GM18861 (cell line): Measurements from ENCODE around the gene CCDC57.

ENCODE experiments used
- ATAC-seq: cut with Tn5 transposase; IDR thresholded peaks from one replicate; pipeline ENCODE4 v1.9.1; 2021; ENCODE audit not compliant: unreplicated experiment

The CCDC57 gene

GRCh38 chr17:82236142-82236971 is 23.7 kb upstream of the CCDC57 start:
- no peak for ATAC-seq

DNA sequence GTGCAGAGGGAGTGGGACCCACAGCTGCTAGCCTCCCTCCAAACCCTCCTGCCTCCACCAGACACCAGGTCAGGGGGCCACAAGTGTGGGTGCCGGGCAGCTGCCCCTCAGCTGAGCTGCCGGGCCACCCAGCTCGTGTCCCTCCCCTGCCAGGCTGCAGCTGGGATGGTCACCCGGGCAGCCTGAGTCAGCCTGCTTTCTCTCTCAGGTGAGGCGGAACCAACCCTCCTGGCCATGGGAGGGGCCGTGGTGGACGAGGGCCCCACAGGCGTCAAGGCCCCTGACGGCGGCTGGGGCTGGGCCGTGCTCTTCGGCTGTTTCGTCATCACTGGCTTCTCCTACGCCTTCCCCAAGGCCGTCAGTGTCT is 23.1 kb upstream of the CCDC57 start:
- no peak for ATAC-seq

- ATAC-seq: no peak
Observed at GRCh38 chr17:82235056-82235774, 22.6 kb upstream of the CCDC57 start.

DNA sequence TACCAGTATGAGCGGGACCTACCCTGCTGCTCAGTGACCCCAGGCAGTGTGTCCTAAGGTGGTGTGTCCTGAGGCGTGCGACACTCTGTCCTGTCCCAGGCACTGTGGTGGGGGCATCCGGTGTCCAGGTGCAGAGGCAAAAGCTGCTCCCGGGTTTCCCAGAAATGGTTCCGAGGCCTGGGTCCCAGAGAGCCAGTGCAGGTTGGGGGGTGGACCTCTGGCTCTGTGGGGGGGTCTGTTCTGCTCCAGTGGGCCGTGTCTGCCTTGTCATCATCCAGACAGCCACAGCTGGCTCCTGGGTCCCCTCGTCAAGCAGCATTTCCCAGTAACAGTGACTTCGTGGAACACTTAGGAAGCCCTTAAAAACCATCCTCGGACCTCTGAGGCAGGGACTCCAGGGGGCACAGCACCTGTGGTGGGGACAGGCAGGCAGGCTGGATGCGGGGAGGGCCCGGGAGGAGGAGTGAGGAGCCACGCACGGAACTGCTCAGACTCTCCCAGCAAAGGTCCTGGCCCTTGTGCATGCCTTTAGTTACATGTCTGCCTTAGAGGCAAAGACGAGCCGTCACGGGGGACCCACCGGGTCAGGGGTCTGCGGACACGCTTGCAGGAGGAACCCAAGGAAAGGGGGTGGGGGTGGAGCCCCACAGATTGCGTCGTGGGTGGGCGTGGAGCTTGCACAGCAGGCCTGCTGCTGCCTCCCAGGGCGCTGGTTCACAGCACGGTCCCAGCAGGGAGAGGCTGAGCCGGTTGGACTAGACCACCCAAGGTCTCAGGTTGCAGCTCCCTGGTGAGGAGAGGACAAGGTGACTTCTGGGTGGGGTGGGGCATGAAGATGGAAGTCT is 21.8 kb upstream of the CCDC57 start:
- ATAC-seq: no peak

- ATAC-seq: no peak
Observed at GRCh38 chr17:82232876-82233785, 20.5 kb upstream of the CCDC57 start.

DNA sequence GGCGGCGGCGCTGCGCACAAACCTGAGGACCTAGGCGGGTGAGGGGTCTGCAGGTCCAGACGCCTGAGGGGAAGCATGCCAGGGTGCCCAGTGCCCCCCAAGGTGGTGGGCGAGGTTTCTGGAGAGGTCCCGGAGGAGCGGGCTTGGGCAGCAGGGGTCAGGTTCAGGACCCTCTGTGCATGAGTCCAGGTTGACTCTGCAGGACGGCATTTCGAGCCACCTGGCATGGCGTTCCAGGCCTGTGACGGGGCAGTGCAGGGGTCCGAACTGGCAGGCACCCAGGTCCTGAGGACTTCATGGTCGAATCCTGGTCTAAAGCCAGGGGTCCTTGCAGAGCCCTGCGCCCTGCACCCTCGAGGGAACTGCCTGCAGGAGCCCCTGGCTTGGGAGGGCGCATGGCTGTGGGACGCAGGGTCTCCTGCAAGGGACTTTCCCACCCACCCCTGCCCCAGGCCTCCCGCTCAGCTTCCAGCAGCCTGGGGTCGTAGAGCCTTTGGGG is 19.7 kb upstream of the CCDC57 start:
- no peak for ATAC-seq

GRCh38 chr17:82231562-82232321 is 19.1 kb upstream of the CCDC57 start:
- no peak for ATAC-seq

DNA sequence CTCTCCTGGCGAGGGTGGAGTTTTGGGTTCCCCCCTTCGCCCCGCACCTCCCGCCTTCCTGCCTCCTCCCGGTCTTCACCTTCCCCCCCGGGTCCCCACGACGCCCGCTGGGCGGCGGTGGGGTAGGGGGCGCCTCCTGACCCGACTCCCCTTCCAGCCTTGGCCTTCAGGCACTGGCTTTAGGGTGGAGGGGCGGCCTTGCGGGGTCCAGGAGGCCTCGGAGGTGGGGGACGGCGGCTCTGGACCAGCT is 18.6 kb upstream of the CCDC57 start:
- ATAC-seq: no peak

DNA sequence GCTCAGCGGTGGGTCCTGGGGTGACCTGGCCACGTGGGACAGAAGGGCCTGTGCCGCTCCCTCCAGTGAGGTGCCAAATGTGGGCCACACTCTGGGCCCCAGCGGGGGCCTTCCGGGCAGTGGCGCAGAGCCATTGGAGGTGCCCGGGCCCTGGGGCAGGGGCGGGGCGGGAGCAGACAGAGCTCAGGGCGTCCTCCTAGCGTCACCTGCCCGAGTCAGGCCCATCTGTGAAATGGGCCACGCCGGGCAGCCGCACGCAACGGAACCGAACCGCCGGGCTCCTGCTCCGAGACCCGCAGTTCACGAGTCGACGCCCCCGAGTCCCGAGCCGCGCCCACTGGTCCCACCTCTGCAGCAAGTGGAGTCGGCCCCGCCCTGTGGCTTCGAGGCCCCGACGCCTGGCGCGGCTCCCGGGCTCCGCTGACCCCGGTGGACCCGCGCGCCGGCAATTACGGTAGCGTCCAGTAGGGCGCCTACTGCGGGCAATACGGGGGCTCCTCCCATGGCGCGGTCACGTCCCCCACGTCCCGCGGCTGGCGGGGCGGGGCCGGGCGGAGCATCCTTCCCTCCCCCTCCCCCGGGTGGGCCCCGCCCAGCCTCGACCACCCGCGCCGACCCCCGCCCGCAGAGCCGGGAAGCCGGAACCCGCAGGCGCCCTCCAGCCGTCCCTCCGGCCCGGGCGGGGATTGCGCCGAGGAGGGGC is 18.1 kb upstream of the CCDC57 start:
- no peak for ATAC-seq

GRCh38 chr17:82229698-82230608 is 17.3 kb upstream of the CCDC57 start:
- no peak for ATAC-seq

- peak; percentile 36 for ATAC-seq
Observed at GRCh38 chr17:82228842-82229697, 16.4 kb upstream of the CCDC57 start, which contains the start of gene SLC16A3. TSS of gene SLC16A3 (plus strand) at chr17:82229042. CDS start at chr17:82236009, 6,967 bp downstream.

GRCh38 chr17:82228278-82228841 is 15.7 kb upstream of the CCDC57 start:
- ATAC-seq: no peak

- ATAC-seq: no peak
Observed at GRCh38 chr17:82227629-82228277, 15.1 kb upstream of the CCDC57 start.

DNA sequence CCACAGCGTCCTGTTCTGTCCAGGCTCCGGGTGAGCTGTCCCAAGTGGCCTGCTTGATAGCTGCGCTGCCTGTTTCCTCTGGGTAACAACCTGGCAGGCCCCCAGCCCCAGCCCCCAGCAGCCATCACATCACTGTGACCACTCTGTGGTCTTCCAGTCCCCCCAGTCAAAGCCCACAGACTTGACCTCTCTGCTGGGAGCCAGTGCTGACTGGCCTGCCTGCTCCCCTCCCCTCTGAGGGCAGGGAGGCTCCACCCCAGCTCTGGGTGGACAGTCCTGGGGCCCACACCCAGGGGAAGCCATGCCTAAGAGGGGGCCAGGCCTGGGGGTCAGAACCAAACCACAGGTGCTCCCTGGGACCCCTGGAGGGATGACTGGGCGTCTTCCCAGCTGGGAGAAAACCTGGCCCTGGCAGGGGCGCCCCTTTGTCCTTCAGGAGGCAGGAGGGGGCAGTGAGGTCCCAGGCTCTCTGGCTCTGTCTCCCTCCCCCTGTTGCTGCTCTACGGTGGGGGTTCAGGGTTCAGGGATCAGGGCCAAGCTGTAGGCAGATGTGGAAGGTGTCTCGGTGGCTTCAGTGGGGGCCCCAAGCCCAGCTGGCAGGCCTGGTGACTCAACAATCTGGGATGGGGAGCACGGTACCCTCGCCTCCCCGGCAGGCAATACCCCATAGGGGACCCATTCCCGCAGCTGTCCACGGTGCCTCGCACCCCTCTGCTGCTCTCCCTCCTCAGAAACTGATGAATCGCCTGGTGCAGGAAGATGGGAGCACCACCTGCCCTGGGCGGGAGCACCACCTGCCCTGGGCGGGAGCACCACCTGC is 14.4 kb upstream of the CCDC57 start:
- no peak for ATAC-seq

DNA sequence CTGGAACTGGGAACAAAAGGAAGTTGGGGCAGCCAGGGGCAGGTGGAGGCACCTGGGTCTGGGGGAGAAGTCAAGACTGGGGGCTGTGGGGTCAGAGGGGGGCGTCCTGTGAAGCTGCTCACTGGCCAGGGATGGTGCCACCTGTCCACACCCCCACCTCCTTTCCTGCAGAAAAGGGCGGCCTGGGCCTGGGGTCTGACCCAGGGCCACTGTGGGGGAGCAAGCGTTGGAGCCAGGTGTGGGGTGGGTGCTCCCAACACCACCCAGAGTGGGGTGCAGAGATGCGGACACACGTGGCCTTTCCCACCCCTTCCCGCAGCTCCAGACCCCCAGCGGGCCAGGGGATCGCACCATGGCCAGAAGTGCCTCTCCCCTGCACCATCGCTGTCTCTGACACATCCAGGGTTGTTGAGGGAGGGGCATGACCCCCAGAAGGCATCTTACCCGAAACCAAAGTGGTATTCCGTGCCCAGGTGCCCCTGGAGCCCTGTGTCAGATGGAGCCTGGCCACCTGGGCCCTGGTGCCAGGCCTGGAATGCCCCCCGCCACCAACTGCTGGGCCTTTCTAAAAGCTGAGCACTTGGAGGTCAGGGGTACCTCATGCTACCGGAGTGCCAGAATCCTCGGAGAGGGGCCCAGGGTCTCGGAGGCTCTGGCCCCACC is 13.6 kb upstream of the CCDC57 start:
- no peak for ATAC-seq
